Breast epithelium (tissue), 3 donors: ENCODE data around the gene AK9.

Experiments
- CTCF ChIP-seq, 3 donors: fragments of 450-650 bp; IDR thresholded peaks; one replicate each; pipeline ENCODE4 v1.5.1; 2016 to 2017; ENCODE audit warnings: antibody characterized with exemption in 3 of 3, mild to moderate bottlenecking in 3 of 3, moderate library complexity in 3 of 3
- POLR2A ChIP-seq: fragments of 450-650 bp; IDR thresholded peaks from one replicate; pipeline ENCODE4 v1.6.1; 2016; ENCODE audit warnings: antibody characterized with exemption, mild to moderate bottlenecking, moderate library complexity
- POLR2AphosphoS5 ChIP-seq, 3 donors: sonication (generic); formaldehyde crosslinking; IDR thresholded peaks; one replicate each; pipeline ENCODE4 v1.6.1; 2017; ENCODE audit warnings: antibody characterized with exemption in 3 of 3

GRCh38 chr6:109714611-109715010, 23.6 kb upstream of the AK9 start:
- TF ChIP-seq CTCF (IDR thresholded peaks at IDR 0.05) (no peak), POLR2AphosphoS5 (IDR thresholded peaks at IDR 0.05) (no peak), POLR2A (no peak)
